HG03442 (cell line): ENCODE results near the gene TM4SF18.
"Not testable (repeated sequence)": the region's sequence is repeated elsewhere in the genome, so short reads cannot be mapped to it uniquely, and the experiment has no call there.

ENCODE experiments used
- ATAC-seq: cut with Tn5 transposase; IDR thresholded peaks from one replicate; pipeline ENCODE4 v1.9.1; 2021; ENCODE audit warnings: mild to moderate bottlenecking, moderate library complexity; ENCODE audit not compliant: unreplicated experiment

Gene TM4SF18

GRCh38 chr3:149368674-149369497, 35.5 kb upstream of the TM4SF18 start:
- ATAC-seq = no peak

- no peak for ATAC-seq
Measured at GRCh38 chr3:149368201-149368673, 34.8 kb upstream of the TM4SF18 start.

- peak; percentile 66 for ATAC-seq
Measured at GRCh38 chr3:149366941-149367840, 33.8 kb upstream of the TM4SF18 start.

- no peak for ATAC-seq
Measured at GRCh38 chr3:149366031-149366430, 32.6 kb upstream of the TM4SF18 start.

GRCh38 chr3:149364624-149365023, 31.2 kb upstream of the TM4SF18 start:
- ATAC-seq = no peak

GRCh38 chr3:149363053-149363452, 29.6 kb upstream of the TM4SF18 start:
- no peak for ATAC-seq

- ATAC-seq = no peak
Measured at GRCh38 chr3:149362366-149362765, 28.9 kb upstream of the TM4SF18 start.

GRCh38 chr3:149356630-149357029, 23.2 kb upstream of the TM4SF18 start:
- ATAC-seq = no peak

- ATAC-seq = no peak
Measured at GRCh38 chr3:149356044-149356592, 22.7 kb upstream of the TM4SF18 start.

- ATAC-seq = no peak
Measured at GRCh38 chr3:149353581-149354184, 20.2 kb upstream of the TM4SF18 start.

GRCh38 chr3:149352556-149352955, 19.1 kb upstream of the TM4SF18 start:
- ATAC-seq = peak; percentile 94

GRCh38 chr3:149343951-149344350, 10.5 kb upstream of the TM4SF18 start:
- no peak for ATAC-seq

- no peak for ATAC-seq
Measured at GRCh38 chr3:149342413-149343380, 9.3 kb upstream of the TM4SF18 start.

GRCh38 chr3:149340310-149340933, 7.0 kb upstream of the TM4SF18 start:
- ATAC-seq = no peak

GRCh38 chr3:149339931-149340309, 6.5 kb upstream of the TM4SF18 start:
- ATAC-seq = no peak

- not testable (repeated sequence) for ATAC-seq
Measured at GRCh38 chr3:149337486-149337885, 4.0 kb upstream of the TM4SF18 start.

- ATAC-seq = no peak
Measured at GRCh38 chr3:149336925-149337324, 3.5 kb upstream of the TM4SF18 start.

GRCh38 chr3:149332771-149333170, 665 bp downstream of the TM4SF18 start:
- no peak for ATAC-seq

- ATAC-seq = no peak
Measured at GRCh38 chr3:149332227-149332765, 1.1 kb downstream of the TM4SF18 start.
